ENCODE measurements around the gene TIFAB.

Gene TIFAB

GRCh38 chr5:135445306-135445985, 6.7 kb downstream of the TIFAB start:
- Histone ChIP-seq H3F3A (ENCODE audit: control insufficient read depth, insufficient read depth) (no peaks in the 10 kb centered on the region), H3K36me3 (ENCODE audit: control insufficient read depth, low read length) (no peaks in the 10 kb centered on the region), H3K4me2 (ENCODE audit: low read length) (no peak overlapping the region), H3K9me3 (ENCODE audit: control insufficient read depth, insufficient read depth, low read length) (no peaks in the 10 kb centered on the region), H4K20me1 (ENCODE audit: control insufficient read depth, insufficient read depth, low read depth, low read length) (no peaks in the 10 kb centered on the region), H3K27me3 (ENCODE audit: control insufficient read depth, low read length) (peaks cover 12% of the 10 kb centered on the region; the same call in 1 of the 2 replicates), H3K4me1 (ENCODE audit: control insufficient read depth, low read length) (no peaks in the 10 kb centered on the region), H3K9me2 (replicated peaks; ENCODE audit: control insufficient read depth, low read length) (no peaks in the 10 kb centered on the region), H3K79me2 (ENCODE audit: control insufficient read depth, low read length) (no peaks in the 10 kb centered on the region), H3K27ac (ENCODE audit: low read depth, low read length) (no peak overlapping the region), H3K4me3 (ENCODE audit: low read length) (no peak overlapping the region)
- TF ChIP-seq CTCF (IDR thresholded peaks at IDR 0.05; ENCODE audit: low read depth, low read length, poor library complexity, severe bottlenecking), result no peak
- TF ChIP-seq EZH2phosphoT487 (IDR thresholded peaks at IDR 0.05; ENCODE audit: borderline replicate concordance, low read length), result no peak

- Histone ChIP-seq H4K20me1 (ENCODE audit: control insufficient read depth, insufficient read depth, low read depth, low read length) (no peaks in the 10 kb centered on the region), H3F3A (ENCODE audit: control insufficient read depth, insufficient read depth) (no peaks in the 10 kb centered on the region), H3K4me3 (ENCODE audit: low read length) (no peak overlapping the region), H3K36me3 (ENCODE audit: control insufficient read depth, low read length) (no peaks in the 10 kb centered on the region), H3K27ac (ENCODE audit: low read depth, low read length) (no peak overlapping the region), H3K4me2 (ENCODE audit: low read length) (no peak overlapping the region), H3K9me3 (ENCODE audit: control insufficient read depth, insufficient read depth, low read length) (no peaks in the 10 kb centered on the region), H3K4me1 (ENCODE audit: control insufficient read depth, low read length) (no peaks in the 10 kb centered on the region), H3K27me3 (ENCODE audit: control insufficient read depth, low read length) (peaks cover 7% of the 10 kb centered on the region; the same call in 1 of the 2 replicates), H3K79me2 (ENCODE audit: control insufficient read depth, low read length) (no peaks in the 10 kb centered on the region), H3K9me2 (replicated peaks; ENCODE audit: control insufficient read depth, low read length) (no peaks in the 10 kb centered on the region)
- TF ChIP-seq CTCF (IDR thresholded peaks at IDR 0.05; ENCODE audit: low read depth, low read length, poor library complexity, severe bottlenecking) (no peak), EZH2phosphoT487 (IDR thresholded peaks at IDR 0.05; ENCODE audit: borderline replicate concordance, low read length) (no peak)
Observed at GRCh38 chr5:135444881-135445280, 7.3 kb downstream of the TIFAB start.

GRCh38 chr5:135444360-135444759, 7.8 kb downstream of the TIFAB start:
- Histone ChIP-seq H3K79me2 (ENCODE audit: control insufficient read depth, low read length) (no peaks in the 10 kb centered on the region), H3F3A (ENCODE audit: control insufficient read depth, insufficient read depth) (no peaks in the 10 kb centered on the region), H3K36me3 (ENCODE audit: control insufficient read depth, low read length) (no peaks in the 10 kb centered on the region), H3K4me1 (ENCODE audit: control insufficient read depth, low read length) (no peaks in the 10 kb centered on the region), H3K4me2 (ENCODE audit: low read length) (no peak overlapping the region), H3K27me3 (ENCODE audit: control insufficient read depth, low read length) (peaks cover 4% of the 10 kb centered on the region; the same call in 1 of the 2 replicates), H3K27ac (ENCODE audit: low read depth, low read length) (no peak overlapping the region), H4K20me1 (ENCODE audit: control insufficient read depth, insufficient read depth, low read depth, low read length) (no peaks in the 10 kb centered on the region), H3K4me3 (ENCODE audit: low read length) (no peak overlapping the region), H3K9me2 (replicated peaks; ENCODE audit: control insufficient read depth, low read length) (no peaks in the 10 kb centered on the region), H3K9me3 (ENCODE audit: control insufficient read depth, insufficient read depth, low read length) (no peaks in the 10 kb centered on the region)
- TF ChIP-seq CTCF (IDR thresholded peaks at IDR 0.05; ENCODE audit: low read depth, low read length, poor library complexity, severe bottlenecking) (no peak), EZH2phosphoT487 (IDR thresholded peaks at IDR 0.05; ENCODE audit: borderline replicate concordance, low read length) (no peak)
